ENCODE results near the gene DMPK. TPM values are rescaled to one million over a fixed set of nuclear protein-coding genes. Genes with fewer than 3 reads are reported as not detected.

The DMPK gene
- total and polyA plus RNA-seq, 9 of the 15 experiments (the other 6 are each of a cell fraction or from before 2014, with no cell fraction given) = 0.24 to 31.3 (median 7.3) TPM

DNA sequence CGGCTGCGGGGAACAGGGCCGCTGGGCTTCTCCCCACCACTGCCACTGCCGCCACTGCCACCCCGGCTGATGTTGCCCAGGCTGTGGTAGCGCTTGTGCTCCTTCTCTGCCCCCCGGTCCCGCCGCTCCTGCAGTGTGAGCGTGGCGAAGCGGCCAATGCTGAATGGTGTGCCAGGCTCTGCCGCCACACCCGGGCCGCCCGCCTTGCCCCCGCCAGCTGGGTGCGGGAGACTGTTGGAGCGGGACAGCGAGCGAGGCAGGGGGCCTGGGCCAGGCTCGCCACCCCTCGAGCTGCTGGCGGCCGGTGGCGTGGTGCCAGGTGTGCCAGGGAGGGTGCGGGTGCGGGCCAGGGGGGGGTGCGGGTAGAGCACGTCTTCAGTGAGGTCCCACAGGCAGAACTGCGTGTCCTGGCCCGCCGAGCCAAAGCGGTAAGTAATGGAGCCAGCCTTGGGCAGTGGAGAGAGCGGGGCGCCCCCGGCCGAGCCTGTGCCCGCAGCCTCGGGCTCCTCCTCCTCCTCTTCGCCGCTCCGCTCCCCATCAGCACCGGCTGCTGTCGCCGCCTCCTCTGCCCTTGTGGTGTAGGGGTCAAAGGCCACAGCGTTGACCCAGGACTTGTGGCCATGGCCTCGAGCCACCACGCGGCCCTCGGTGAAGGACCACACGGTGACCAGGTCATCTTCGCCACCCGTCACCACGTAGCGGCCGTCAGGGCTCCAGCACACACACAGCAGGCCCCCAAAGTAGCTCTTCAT, 3.7 kb upstream of the DMPK start:
- peaks cover 4% of the 10 kb centered on the region for H3K9me1 ChIP-seq (ENCODE audit: control insufficient read depth, insufficient read depth, low read length)
- CTCF ChIA-PET (ENCODE audit: low intra/inter-chr PET ratio) = no interaction called here
- BruUV-seq (replicated peaks) = no TSS peak
- TF ChIP-seq SREBF1 (IDR thresholded peaks at IDR 0.05; ENCODE audit: borderline replicate concordance, low read depth, low read length) (no peak), BDP1 (IDR thresholded peaks at IDR 0.05; ENCODE audit: insufficient read depth, insufficient read length) (no peak), SRF (CRISPR knock-in tag; IDR thresholded peaks at IDR 0.05) (no peak), HNRNPL (IDR thresholded peaks at IDR 0.05; ENCODE audit: low read depth, low read length) (peak; percentile 91), KAT2B (IDR thresholded peaks at IDR 0.05; ENCODE audit: low read depth, low read length) (no peak), WHSC1 (IDR thresholded peaks at IDR 0.05; ENCODE audit: low read length) (no peak), MTF1 (CRISPR knock-in tag; IDR thresholded peaks at IDR 0.05; ENCODE audit: borderline replicate concordance) (no peak), RBM22 (IDR thresholded peaks at IDR 0.05; ENCODE audit: low read depth, low read length, poor library complexity, severe bottlenecking) (peak; percentile 13), FUS (optimal IDR thresholded peaks at IDR 0.05; ENCODE audit: low read depth, low read length) (no peak), HMGN3 (IDR thresholded peaks at IDR 0.05; ENCODE audit: borderline replicate concordance, extremely low read depth, insufficient read length, low read depth, low read length) (peak; percentile 13), RBFOX2 (IDR thresholded peaks at IDR 0.05; ENCODE audit: low read depth, low read length) (peak; percentile 41), NFIC (IDR thresholded peaks at IDR 0.05) (0 out of 2 replicates have a peak, but pooled peaks have one; percentile 17), TAF1 (IDR thresholded peaks at IDR 0.05; ENCODE audit: control insufficient read depth, extremely low read depth, insufficient read depth, low read length, severe bottlenecking) (no peak), EP400 (IDR thresholded peaks at IDR 0.05) (no peak), GATA2 (CRISPR knock-in tag; IDR thresholded peaks at IDR 0.05) (no peak), SAFB (IDR thresholded peaks at IDR 0.05; ENCODE audit: borderline replicate concordance, low read depth, low read length) (no peak), FIP1L1 (IDR thresholded peaks at IDR 0.05; ENCODE audit: low read depth, low read length, poor library complexity, severe bottlenecking) (peak; percentile 25), ZKSCAN3 (CRISPR knock-in tag; IDR thresholded peaks at IDR 0.05) (no peak), SNIP1 (IDR thresholded peaks at IDR 0.05; ENCODE audit: low read depth) (no peak)
- TF ChIP-seq, protein P1, sequence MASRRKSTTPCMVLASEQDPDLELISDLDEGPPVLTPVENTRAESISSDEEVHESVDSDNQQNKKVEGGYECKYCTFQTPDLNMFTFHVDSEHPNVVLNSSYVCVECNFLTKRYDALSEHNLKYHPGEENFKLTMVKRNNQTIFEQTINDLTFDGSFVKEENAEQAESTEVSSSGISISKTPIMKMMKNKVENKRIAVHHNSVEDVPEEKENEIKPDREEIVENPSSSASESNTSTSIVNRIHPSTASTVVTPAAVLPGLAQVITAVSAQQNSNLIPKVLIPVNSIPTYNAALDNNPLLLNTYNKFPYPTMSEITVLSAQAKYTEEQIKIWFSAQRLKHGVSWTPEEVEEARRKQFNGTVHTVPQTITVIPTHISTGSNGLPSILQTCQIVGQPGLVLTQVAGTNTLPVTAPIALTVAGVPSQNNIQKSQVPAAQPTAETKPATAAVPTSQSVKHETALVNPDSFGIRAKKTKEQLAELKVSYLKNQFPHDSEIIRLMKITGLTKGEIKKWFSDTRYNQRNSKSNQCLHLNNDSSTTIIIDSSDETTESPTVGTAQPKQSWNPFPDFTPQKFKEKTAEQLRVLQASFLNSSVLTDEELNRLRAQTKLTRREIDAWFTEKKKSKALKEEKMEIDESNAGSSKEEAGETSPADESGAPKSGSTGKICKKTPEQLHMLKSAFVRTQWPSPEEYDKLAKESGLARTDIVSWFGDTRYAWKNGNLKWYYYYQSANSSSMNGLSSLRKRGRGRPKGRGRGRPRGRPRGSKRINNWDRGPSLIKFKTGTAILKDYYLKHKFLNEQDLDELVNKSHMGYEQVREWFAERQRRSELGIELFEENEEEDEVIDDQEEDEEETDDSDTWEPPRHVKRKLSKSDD (conservative IDR thresholded peaks at IDR 0.05; ENCODE audit: low read length) = no peak

More for the DNA sequence above, 3.7 kb upstream of the DMPK start:
- Histone ChIP-seq H3K9ac (ENCODE audit: insufficient read depth in 1 of 2, low read depth in 2 of 2, low read length in 2 of 2) (no peak overlapping the region; a peak in 1 of 4 replicates), H3K4me3 (no peak overlapping the region), H3K9me3 (replicated peaks; ENCODE audit: control insufficient read depth, insufficient read depth, low read depth, low read length) (no peaks in the 10 kb centered on the region), H4K20me1 (replicated peaks; ENCODE audit: control insufficient read depth, insufficient read depth, low read length) (no peaks in the 10 kb centered on the region), H3K36me3 (ENCODE audit: control insufficient read depth, insufficient read depth, low read length) (peaks cover 54% of the 10 kb centered on the region; the same call in 2 of the 3 replicates), H3K27me3 (ENCODE audit: control insufficient read depth in 2 of 2, insufficient read depth in 2 of 2, low read length in 2 of 2) (no peaks in the 10 kb centered on the region), H2AFZ (ENCODE audit: low read depth, low read length) (no peak overlapping the region), H3K27ac (ENCODE audit: extremely low read depth, low read depth, low read length) (no peak overlapping the region), H3K4me2 (ENCODE audit: insufficient read depth, low read length) (no peak overlapping the region), H3K4me1 (replicated peaks in 1 of 2; ENCODE audit: control insufficient read depth in 2 of 2, insufficient read depth in 2 of 2, low read length in 2 of 2) (peaks cover 4 to 42% of the 10 kb centered on the region in 2 experiments; a peak in 3 of 5 replicates), H3K79me2 (ENCODE audit: control insufficient read depth, insufficient read depth, low read length) (peaks cover 3% of the 10 kb centered on the region; the same call in 1 of the 3 replicates)
- POLR2A ChIA-PET = interaction anchor here (1.3 to 7.7 kb wide), 3 partner anchors 12 to 34 kb away, joined by 3 to 70 read pairs (median 4); partner anchors contain the start of gene SIX5
- intact Hi-C loops (cut with micrococcal nuclease) = no loop called here
- 88% methylated on average over 8 of the region's 57 CpGs for WGBS (ENCODE audit: insufficient coverage, low coverage, missing lambda C conversion rate)
- in situ Hi-C loops (cut with MboI) = no loop called here
- no peak for DNase-seq (ENCODE audit: extremely low read depth in 1 of 4, low spot score in 3 of 4)
- ATAC-seq = no peak
- FAIRE-seq = no peak

Data from K562 (cell line).